Central memory CD4-positive, alpha-beta T cell (primary cell): ENCODE data around the gene RHBDL2.
"Not testable (repeated sequence)": the region's sequence is repeated elsewhere in the genome, so short reads cannot be mapped to it uniquely, and the experiment has no call there.

ENCODE experiments used
- DNase-seq: peaks from one replicate; pipeline ENCODE4 v3.0.0; 2022

RHBDL2 gene

DNA sequence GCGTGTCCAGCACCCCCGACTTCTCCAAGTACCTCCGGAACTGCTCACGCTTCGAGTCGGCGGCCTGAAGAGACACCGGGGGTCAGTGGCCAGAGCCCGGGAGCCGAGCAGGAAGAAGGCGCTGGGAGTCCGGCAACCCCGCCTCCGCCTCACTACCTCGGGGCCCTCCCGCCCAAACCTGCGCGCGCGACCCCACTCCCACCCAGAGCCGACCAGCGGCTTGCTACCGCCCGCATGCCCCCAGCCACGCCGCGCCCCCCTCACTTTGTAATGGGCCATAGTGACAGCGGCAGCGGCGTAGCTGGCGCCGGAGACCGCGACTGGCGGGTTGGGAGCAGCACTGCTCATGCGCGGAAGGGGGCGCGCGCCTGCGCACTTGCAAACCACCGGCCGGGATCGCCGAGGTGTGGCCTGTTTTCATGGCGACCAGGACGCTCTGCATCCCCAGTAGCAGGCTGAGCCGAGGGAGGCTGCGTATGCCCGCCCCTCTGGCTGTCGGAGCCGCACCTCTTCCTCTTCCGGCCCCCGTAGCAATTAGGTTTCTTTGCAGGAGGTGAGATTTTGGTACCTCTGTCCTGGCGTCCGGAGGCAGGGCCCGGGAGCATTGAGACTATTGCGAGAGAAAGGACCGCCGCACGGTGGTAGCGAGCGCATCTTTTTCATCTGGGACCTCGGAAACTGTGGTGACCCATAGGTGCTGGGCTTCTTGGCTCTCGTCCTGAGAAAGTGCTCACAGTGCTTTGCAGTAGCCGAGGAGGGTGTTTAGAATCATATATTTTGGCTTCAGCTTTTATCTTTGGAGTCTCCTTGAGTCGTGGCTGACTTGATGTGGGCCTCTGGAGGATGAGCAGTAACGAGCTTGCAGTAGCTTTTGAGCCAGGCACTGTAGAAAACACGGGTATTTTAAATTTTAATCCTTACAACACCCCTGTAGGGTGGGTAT lies 68.3 kb downstream of the RHBDL2 start, which contains the start of gene MYCBP:
Gene MYCBP (minus strand): TSS at position 322 of the 943 bp plus-strand sequence. CDS start 43 bp downstream, at position 279.
- DNase-seq = peak; percentile 98

DNA sequence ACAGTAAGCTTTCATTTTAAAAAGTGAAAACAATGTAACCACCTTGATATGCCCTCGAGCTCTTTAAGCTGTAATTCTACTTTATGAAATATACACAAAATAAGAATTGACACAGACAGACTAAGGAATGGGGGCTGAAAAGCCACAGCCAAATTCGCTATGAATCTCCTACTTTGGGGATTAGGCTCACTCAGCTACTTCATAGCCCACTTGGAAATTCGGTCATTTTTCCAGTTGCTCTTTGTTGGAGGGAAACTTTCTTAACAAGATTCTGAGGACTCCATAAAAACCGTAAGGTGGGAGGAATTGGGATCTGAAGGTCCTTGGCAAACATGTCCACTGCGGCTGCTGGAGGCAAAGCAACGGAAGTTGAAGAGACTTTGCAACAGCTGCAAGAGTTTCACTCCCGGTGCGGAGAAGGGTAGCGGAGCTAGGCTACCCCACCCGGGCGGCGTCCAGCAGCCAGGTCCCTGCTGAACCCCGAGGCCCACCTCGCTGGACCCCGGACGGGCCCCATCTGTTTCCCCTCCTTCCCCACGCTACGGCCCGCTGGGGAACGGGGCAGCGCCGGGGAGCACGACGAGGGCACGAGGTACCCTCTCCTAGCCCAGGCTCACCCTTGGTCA lies 69.1 kb downstream of the RHBDL2 start:
- DNase-seq = peak; percentile 24

DNA sequence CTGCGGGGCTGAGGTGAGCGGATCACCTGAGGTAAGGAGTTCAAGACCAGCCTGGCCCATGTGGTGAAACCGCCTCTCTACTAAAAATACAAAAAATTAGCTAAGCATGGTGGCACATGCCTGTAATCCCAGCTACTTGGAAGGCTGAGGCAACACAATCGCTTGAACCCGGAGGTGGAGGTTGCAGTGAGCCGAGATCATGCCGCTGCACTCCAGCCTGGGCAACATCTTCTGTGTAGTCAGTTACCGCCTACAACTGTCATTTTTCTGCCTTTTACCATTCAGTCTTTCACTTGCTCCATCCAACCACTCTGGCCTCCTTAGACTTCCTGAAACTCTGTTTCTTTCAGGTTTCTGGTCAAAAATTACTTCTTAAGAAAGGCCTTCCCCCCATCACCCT lies 70.6 kb downstream of the RHBDL2 start:
- DNase-seq = no peak

DNA sequence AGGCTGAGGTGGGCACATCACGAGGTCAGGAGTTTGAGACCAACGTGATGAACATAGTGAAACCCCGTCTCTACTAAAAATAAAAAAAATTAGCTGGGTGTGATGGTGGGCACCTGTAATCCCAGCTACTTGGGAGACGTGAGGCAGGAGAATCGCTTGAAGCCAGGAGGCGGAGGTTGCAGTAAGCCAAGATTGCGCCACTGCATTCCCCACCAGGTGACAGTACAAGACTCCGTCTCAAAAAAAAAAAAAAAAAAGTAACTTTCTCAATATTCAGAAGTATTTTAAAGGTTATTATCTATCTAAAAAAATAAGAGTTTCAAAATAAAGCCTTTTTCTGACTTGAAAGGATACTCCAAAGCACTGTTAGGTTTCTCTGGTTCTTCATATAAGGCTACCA lies 74.4 kb downstream of the RHBDL2 start:
- no peak for DNase-seq

DNA sequence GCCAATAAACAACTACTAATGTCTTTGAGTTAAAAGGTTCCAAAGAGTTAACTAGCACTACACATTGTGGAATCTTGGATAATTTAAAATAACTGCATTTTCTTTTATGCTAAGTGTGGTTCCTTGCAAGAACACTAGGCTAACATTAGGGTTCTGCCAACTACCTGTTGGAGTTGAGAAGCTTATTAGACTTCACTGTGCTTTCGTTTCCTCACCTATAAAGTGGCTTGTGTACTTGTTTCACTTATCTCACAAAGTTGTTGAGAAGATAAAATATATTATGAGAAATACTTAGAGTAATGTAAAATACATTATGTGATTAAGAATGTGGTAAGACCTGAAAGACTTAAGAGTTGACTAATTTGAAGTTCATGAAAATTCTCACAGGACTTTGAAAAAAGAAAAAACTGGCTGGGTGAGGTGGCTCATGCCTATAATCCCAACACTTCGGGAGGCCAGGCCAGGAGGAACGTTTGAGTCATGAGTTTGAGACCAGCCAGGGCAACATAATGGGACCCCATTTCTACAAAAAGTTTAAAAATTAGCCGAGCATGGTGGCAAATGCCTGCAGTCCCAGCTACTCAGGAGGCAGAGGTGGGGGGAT lies 76.4 kb downstream of the RHBDL2 start:
- no peak for DNase-seq

DNA sequence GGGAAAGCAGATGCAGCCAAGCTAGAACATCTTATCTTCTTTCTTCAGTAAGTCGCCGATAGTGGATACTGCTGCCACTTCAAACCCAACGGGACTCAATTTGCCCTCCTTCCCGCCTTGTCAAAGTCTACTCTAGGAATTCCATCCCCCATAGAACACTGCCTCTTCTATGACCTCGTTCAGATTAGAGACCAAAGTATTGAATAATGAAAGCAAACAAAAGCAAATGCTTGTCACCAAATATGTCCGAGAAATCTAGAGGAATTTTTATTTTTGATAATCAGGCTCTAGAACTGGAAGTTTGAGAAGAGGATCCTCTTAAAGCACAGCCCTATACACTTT lies 81.2 kb downstream of the RHBDL2 start:
- DNase-seq = no peak

DNA sequence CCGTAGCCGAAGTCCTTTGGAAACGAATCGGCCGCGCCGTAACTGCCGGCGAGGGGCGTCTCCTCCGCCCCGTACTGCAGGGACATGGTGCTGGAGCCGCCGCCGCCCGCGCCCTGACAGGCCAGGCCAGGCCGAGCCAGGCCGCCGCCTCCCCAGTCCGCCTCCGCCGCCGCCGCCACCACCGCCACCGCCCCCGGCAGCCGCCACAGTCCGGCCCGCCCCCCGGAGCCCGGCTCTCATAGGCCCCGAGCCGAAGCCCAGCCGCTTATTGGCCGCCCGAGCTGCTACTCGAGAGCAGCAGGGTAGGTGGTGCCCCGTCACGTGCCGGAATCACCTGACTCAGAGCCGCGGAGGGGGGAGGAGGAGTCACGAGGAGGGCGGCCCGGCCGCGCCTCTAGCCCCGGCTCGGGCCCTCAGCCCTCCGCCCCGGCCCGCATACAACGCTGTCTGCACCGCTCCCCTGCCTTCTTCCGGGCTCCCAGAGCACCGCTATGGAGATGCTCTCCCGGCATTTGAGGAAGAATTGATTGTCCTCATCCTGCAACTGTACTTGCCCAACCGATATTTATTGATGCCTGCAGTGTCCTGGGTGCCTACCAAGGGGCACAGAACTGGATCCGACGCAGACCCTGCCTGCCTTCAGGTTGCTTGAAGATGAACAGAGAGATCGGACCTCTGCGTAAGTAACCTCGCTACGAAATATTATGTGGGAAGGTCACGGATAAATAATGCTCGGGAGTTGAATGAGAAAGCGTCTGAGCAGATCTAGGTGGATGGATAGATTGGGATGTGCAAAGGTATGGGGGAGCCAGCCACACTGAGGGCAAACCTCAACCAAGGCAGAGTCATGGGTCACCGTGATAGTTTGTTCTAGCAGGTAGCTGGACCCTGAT lies 81.8 kb downstream of the RHBDL2 start, which contains the start of gene RRAGC:
Gene RRAGC (minus strand): TSS at position 212 of the 893 bp plus-strand sequence. CDS start 126 bp downstream, at position 86.
- DNase-seq = peak; percentile 97

DNA sequence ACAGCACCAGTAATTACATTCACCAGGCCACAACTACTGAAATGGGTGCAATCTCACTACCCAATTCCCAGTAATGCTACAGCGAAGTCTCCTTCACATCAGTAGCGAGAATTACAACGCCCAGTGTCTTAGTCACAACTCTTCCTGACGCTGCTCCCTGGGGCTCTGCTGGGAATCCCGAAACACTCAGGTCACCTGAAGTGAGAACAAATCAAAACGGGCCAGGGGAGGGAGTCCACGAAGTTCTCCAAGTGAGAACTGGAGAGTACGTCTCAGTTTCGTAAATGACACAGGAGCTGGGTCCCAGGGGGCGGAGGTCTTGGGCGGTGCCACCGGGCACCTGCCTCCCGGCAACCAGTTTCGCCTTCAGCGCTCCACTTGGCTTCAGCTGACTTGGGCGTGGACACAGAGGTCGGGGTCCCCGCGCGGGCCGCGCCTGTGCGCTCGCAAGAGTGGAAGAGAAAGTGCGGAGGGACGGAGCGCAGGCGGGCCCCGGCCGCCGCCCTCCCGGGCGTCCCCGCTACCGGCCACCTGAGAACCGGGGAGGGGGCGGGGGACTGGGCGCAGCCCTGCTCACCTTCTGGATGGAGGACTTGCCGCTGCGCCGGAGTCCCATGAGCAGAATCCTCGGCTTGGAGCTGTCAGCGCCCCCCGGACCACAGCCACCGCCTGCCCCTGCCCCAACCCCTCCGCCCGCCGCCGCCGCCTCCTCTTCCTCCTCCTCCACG lies 82.6 kb downstream of the RHBDL2 start:
- DNase-seq = peak; percentile 34

DNA sequence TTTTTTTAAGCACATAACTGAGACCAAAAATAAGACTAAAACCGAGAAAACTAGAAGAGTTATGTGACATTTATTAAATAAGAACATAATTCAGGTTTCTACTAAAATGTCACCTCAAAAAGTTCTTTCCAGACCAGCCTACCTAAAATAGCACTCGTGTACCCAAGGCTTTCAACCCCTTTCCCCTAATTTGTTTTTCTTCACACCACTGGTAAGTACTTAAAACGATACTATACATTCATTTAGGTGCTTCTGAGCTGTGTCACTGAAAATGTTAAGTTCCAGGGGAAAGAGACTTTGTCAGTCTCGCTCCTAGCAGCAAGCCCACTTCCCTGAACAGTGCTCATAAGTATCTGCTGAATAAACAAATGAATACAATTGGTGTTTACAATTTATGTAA lies 88.8 kb downstream of the RHBDL2 start:
- DNase-seq = no peak

DNA sequence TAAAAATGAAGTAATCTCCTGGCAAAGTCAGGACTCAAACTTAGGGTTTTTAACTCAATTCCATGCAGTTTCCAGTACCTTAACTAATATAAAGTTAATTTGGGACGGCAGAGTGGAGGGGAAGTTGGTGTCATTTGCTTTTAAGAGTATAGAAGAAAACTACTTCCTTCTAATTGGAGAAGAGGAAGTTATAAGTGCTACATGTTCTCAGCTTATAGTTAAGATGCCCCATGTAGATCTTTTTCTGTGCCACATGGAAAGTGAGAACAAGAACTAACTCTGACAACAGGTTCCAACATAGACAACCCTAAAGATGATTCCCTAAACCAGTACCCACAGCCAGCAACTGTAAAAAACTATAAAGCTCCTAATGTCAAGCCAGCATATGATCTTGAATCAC lies 93.6 kb downstream of the RHBDL2 start:
- DNase-seq = no peak

DNA sequence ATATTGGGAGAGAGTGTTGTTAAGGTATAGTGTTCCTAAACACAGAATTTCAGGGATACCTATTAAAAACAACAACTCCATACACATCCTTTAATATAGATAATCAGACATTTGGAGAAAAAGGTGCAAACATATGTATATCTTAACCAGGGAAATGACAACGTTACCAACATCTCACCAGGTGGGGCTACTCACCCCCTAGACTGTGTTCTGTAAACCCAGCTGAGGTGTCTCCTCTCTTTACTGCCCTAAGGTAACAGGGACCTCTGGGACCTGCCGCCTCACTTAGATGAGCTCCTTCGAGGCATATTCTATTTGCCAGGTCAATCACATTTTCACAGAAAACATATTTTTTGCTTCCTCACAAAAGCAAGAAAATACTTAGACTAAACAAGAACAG lies 95.4 kb downstream of the RHBDL2 start:
- no peak for DNase-seq

DNA sequence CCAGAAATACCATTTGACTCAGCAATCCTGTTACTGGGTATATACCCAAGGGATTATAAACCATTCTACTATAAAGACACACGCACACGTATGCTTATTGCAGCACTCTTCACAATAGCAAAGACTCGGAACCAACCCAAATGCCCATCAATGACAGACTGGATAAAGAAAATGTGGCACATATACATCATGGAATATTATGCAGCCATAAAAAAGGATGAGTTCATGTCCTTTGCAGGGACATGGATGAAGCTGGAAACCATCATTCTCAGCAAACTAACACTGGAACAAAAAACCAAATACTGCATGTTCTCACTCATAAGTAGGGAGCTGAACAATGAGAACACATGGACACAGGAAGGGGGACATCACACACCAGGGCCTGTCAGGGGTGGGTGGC lies 96.5 kb downstream of the RHBDL2 start:
- not testable (repeated sequence) for DNase-seq

DNA sequence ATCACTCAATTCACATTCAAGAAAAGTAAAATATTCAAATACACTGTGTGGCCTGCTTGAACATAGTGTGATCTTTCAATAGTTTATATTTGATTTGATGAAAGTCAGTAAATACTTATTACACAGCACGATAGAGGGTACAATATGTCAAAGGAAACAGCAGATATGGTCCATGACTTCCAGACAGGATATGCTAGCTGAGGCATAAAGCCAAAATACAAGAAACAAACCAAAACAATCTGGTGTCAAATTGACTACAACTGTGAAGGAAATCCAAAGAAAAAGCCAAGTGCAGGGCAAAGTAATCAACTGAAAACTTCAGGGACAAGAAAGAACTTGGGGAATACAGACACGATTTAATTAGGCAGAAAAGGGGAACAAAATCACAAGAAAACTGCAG lies 101.3 kb downstream of the RHBDL2 start:
- no peak for DNase-seq

DNA sequence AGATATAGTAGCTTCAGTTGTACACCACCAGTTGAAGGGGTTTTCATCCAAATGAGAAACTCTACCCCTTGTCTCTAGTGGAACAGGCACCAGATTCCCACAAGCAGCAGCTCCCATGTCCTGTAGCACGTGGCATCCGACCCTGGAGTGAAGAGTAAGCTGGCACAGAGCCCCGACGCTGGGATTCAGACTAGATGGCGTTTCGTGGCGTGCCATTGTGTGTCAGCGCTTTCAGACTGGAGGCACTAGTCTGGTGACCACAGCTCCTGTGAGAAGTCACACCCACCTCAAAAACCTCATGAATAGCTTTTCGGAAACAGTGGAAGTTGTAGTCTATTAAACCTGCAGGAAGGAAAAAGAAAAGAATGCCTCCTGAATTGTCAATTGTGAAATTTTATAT lies 102.3 kb downstream of the RHBDL2 start:
- no peak for DNase-seq

DNA sequence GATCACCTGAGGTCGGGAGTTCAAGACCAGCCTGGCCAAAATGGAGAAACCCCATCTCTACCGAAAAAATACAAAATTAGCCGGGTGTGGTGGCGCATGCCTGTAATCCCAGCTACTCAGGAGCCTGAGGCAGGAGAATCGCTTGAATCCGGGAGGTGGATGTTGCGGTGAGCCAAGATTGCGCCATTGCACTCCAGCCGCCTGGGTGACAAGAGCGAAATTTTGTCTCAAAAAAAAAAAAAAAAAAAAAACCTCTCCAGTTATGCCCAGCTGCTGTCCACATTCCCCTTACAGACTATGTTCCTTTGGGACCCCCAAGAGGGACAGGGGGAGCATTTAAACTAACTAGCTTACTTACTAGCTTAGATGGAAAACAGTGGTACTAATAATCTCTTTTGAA lies 105.3 kb downstream of the RHBDL2 start:
- not testable (repeated sequence) for DNase-seq
